Measurements from ENCODE around the gene MARCHF6.

GRCh38 chr5:10329446-10329819 is 24.1 kb upstream of the MARCHF6 start:
- TF ChIP-seq CTCF (IDR thresholded peaks at IDR 0.05) (no peak), POLR2A (IDR thresholded peaks at IDR 0.05) (no peak)

Data from esophagus squamous epithelium (tissue), 4 donors.